SJCRH30 (cell line): ENCODE results near the gene SLC4A3. TPM values are rescaled to one million over a fixed set of nuclear protein-coding genes. Genes with fewer than 3 reads are reported as not detected.
A peak's percentile ranks its signal among the peaks of the same experiment; 100 is the strongest.

Experiments used
- DNase-seq, 2 experiments: peaks; one replicate each; pipeline ENCODE4 v3.0.0-alpha.2; 2015 to 2020
- H3K27ac ChIP-seq: fragments of 250-450 bp; sonication (Bioruptor Pico); 2 replicates; pipeline ENCODE4 v1.5.1; 2020; ENCODE audit warnings: mild to moderate bottlenecking, moderate library complexity
- H3K27me3 ChIP-seq: fragments of 250-450 bp; sonication (Bioruptor Pico); 2 replicates; pipeline ENCODE4 v1.5.1; 2020; ENCODE audit warnings: mild to moderate bottlenecking, moderate library complexity
- H3K36me3 ChIP-seq: fragments of 250-450 bp; sonication (Bioruptor Pico); 2 replicates; pipeline ENCODE4 v1.5.1; 2020; ENCODE audit warnings: mild to moderate bottlenecking, moderate library complexity
- H3K4me1 ChIP-seq: fragments of 250-450 bp; sonication (Bioruptor Pico); 2 replicates; pipeline ENCODE4 v1.5.1; 2020; ENCODE audit warnings: mild to moderate bottlenecking, moderate library complexity
- H3K4me3 ChIP-seq: fragments of 250-450 bp; sonication (Bioruptor Pico); 2 replicates; pipeline ENCODE4 v1.5.1; 2020; ENCODE audit warnings: mild to moderate bottlenecking, moderate library complexity
- H3K9me3 ChIP-seq: fragments of 250-450 bp; sonication (Bioruptor Pico); replicated peaks from 2 replicates; pipeline ENCODE4 v1.5.1; 2020; ENCODE audit warnings: mild to moderate bottlenecking, moderate library complexity
- total RNA-seq: library from RNA; depleted of rRNA; stranded (reverse); fragments of >200 nt; shearing (Covaris generic); gene quantifications from 2 replicates; pipeline ENCODE4 v1.2.3, GENCODE V29; 2014

SLC4A3 gene
- total RNA-seq, 1 experiment from 2014 or later: 1.3 TPM

GRCh38 chr2:219620546-219620945 lies 6.9 kb upstream of the SLC4A3 start:
- no peaks in the 10 kb centered on the region for H3K36me3 ChIP-seq
- H3K4me1 ChIP-seq: no peaks in the 10 kb centered on the region
- no peak overlapping the region for H3K4me3 ChIP-seq
- no peaks in the 10 kb centered on the region for H3K9me3 ChIP-seq
- no peak overlapping the region for H3K27ac ChIP-seq
- H3K27me3 ChIP-seq: peaks cover 4% of the 10 kb centered on the region; the same call in 1 of the 2 replicates
- no peak for DNase-seq

- Histone ChIP-seq H3K27ac (no peak overlapping the region), H3K4me1 (no peaks in the 10 kb centered on the region), H3K4me3 (no peak overlapping the region), H3K36me3 (no peaks in the 10 kb centered on the region), H3K27me3 (peaks cover 6% of the 10 kb centered on the region), H3K9me3 (no peaks in the 10 kb centered on the region)
- no peak for DNase-seq
These were observed 5.5 kb upstream of the SLC4A3 start for GRCh38 chr2:219621935-219622334.

GRCh38 chr2:219622472-219622871 lies 5.0 kb upstream of the SLC4A3 start:
- H3K27ac ChIP-seq: no peak overlapping the region
- DNase-seq: no peak
- H3K36me3 ChIP-seq: no peaks in the 10 kb centered on the region
- no peak overlapping the region for H3K4me3 ChIP-seq
- H3K9me3 ChIP-seq: no peaks in the 10 kb centered on the region
- peaks cover 7% of the 10 kb centered on the region for H3K27me3 ChIP-seq
- H3K4me1 ChIP-seq: no peaks in the 10 kb centered on the region

- no peak for DNase-seq
- Histone ChIP-seq H3K27me3 (peaks cover 7% of the 10 kb centered on the region), H3K4me3 (no peak overlapping the region), H3K36me3 (no peaks in the 10 kb centered on the region), H3K27ac (no peak overlapping the region), H3K9me3 (no peaks in the 10 kb centered on the region), H3K4me1 (no peaks in the 10 kb centered on the region)
These were observed 2.9 kb upstream of the SLC4A3 start for GRCh38 chr2:219624565-219624964.

GRCh38 chr2:219625179-219625578 lies 2.3 kb upstream of the SLC4A3 start:
- Histone ChIP-seq H3K27me3 (peaks cover 7% of the 10 kb centered on the region), H3K27ac (no peak overlapping the region), H3K9me3 (no peaks in the 10 kb centered on the region), H3K4me3 (no peak overlapping the region), H3K36me3 (no peaks in the 10 kb centered on the region), H3K4me1 (no peaks in the 10 kb centered on the region)
- no peak for DNase-seq

- no peaks in the 10 kb centered on the region for H3K4me1 ChIP-seq
- H3K4me3 ChIP-seq: no peak overlapping the region
- H3K27me3 ChIP-seq: peaks cover 7% of the 10 kb centered on the region
- H3K9me3 ChIP-seq: no peaks in the 10 kb centered on the region
- no peak for DNase-seq
- no peak overlapping the region for H3K27ac ChIP-seq
- no peaks in the 10 kb centered on the region for H3K36me3 ChIP-seq
These were observed 890 bp upstream of the SLC4A3 start for GRCh38 chr2:219626540-219626939.

GRCh38 chr2:219628235-219628985 lies 980 bp downstream of the SLC4A3 start:
- DNase-seq: no peak
- Histone ChIP-seq H3K27ac (no peak overlapping the region), H3K27me3 (peaks cover 3% of the 10 kb centered on the region), H3K36me3 (no peaks in the 10 kb centered on the region), H3K4me3 (peak overlapping the region; percentile 62), H3K9me3 (no peaks in the 10 kb centered on the region), H3K4me1 (no peaks in the 10 kb centered on the region)

- no peaks in the 10 kb centered on the region for H3K4me1 ChIP-seq
- no peaks in the 10 kb centered on the region for H3K36me3 ChIP-seq
- DNase-seq: no peak
- H3K27me3 ChIP-seq: peaks cover 3% of the 10 kb centered on the region
- H3K27ac ChIP-seq: no peak overlapping the region
- no peaks in the 10 kb centered on the region for H3K9me3 ChIP-seq
- no peak overlapping the region for H3K4me3 ChIP-seq
These were observed 1.8 kb downstream of the SLC4A3 start for GRCh38 chr2:219628986-219629901.

- no peaks in the 10 kb centered on the region for H3K36me3 ChIP-seq
- DNase-seq: no peak
- no peak overlapping the region for H3K4me3 ChIP-seq
- peaks cover 3% of the 10 kb centered on the region for H3K27me3 ChIP-seq
- H3K9me3 ChIP-seq: no peaks in the 10 kb centered on the region
- H3K4me1 ChIP-seq: no peaks in the 10 kb centered on the region
- H3K27ac ChIP-seq: no peak overlapping the region
These were observed 2.7 kb downstream of the SLC4A3 start for GRCh38 chr2:219629976-219630695.

- no peak overlapping the region for H3K4me3 ChIP-seq
- H3K27me3 ChIP-seq: peaks cover 3% of the 10 kb centered on the region
- no peaks in the 10 kb centered on the region for H3K4me1 ChIP-seq
- H3K36me3 ChIP-seq: no peaks in the 10 kb centered on the region
- no peaks in the 10 kb centered on the region for H3K9me3 ChIP-seq
- DNase-seq: no peak
- no peak overlapping the region for H3K27ac ChIP-seq
These were observed 3.5 kb downstream of the SLC4A3 start for GRCh38 chr2:219630770-219631405.

GRCh38 chr2:219631406-219631891 lies 4.0 kb downstream of the SLC4A3 start:
- Histone ChIP-seq H3K9me3 (no peaks in the 10 kb centered on the region), H3K27ac (no peak overlapping the region), H3K4me3 (no peak overlapping the region), H3K36me3 (no peaks in the 10 kb centered on the region), H3K4me1 (no peaks in the 10 kb centered on the region), H3K27me3 (peaks cover 3% of the 10 kb centered on the region)
- no peak for DNase-seq

- Histone ChIP-seq H3K4me1 (no peaks in the 10 kb centered on the region), H3K36me3 (no peaks in the 10 kb centered on the region), H3K9me3 (no peaks in the 10 kb centered on the region), H3K4me3 (no peak overlapping the region), H3K27me3 (no peaks in the 10 kb centered on the region; the same call in 1 of the 2 replicates), H3K27ac (no peak overlapping the region)
- no peak for DNase-seq
These were observed 4.7 kb downstream of the SLC4A3 start for GRCh38 chr2:219631904-219632759.

- no peak for DNase-seq
- Histone ChIP-seq H3K4me3 (no peak overlapping the region), H3K36me3 (no peaks in the 10 kb centered on the region), H3K9me3 (no peaks in the 10 kb centered on the region), H3K4me1 (no peaks in the 10 kb centered on the region), H3K27ac (no peak overlapping the region), H3K27me3 (no peaks in the 10 kb centered on the region)
These were observed 5.3 kb downstream of the SLC4A3 start for GRCh38 chr2:219632760-219633105.
